NK-92 treated with Interleukin-12 subunit alpha and Interleukin-12 subunit beta, amount 100 ng/mL, for 24 hours (cell line): Measurements from ENCODE around the gene GALNTL6.

ENCODE experiments used
- DNase-seq: peaks from one replicate; lab custom pipeline; 2025; lab: John Stamatoyannopoulos, UW

GALNTL6 gene

DNA sequence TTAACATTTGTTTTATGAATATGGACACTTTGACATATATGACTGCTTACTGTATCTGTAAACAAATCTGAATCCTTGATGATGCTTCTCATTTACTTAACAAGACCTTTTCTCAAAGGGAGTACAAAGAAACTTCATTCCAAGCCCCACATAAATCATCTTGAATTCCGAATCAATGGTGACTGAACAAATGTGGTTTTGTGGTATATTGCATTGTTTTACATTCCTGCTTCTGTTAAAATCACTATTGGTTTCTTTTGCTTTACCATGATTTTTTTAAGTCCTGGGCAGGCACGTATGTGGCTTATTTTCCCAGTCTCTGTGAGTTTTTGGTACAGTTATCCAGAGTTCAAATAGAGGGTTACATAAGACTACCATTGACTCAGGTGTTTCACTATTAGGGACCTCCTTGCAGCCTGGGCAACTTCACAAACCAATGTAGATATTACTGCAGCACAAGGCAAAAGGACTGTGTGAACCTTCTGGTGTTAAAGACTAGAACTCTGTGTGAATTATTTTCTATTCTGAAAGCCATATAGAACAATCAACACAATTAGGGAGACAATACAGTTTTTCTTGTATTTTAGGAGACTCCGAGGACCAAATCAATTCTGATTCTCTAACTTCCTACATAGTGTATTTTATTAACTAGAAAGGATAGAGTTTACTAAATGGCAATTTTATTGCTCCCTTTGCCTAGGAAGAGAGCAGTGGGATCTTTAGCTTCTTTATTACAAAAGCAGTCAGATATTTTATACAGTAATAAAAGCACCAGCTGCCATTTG lies 196.4 kb downstream of the GALNTL6 start:
- DNase-seq: no peak

- no peak for DNase-seq
Measured at GRCh38 chr4:172011196-172011595, 198.0 kb downstream of the GALNTL6 start.

GRCh38 chr4:172018358-172018757 lies 205.2 kb downstream of the GALNTL6 start:
- DNase-seq: no peak

GRCh38 chr4:172035562-172035961 lies 222.4 kb downstream of the GALNTL6 start:
- DNase-seq: no peak

- no peak for DNase-seq
Measured at GRCh38 chr4:172040766-172041165, 227.6 kb downstream of the GALNTL6 start.

DNA sequence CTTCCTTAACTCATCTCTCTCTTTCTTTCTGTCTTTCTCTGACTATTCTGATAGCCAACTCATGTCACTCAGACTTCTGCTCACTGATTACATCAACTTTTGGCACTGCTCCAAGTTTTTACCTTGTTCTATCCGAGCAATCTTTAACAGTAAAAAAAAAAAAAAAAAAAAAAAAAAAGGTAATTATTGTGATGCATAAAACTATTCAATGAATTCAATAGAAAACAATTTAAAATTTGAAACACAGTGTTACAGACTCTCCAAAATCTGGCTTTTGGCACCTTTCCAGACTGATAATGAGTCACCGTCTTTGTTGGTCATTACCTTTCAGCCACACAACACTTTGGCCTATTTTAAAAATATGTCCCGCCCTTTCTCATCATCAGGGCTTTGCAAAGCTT lies 229.5 kb downstream of the GALNTL6 start:
- peak; percentile 7 for DNase-seq

DNA sequence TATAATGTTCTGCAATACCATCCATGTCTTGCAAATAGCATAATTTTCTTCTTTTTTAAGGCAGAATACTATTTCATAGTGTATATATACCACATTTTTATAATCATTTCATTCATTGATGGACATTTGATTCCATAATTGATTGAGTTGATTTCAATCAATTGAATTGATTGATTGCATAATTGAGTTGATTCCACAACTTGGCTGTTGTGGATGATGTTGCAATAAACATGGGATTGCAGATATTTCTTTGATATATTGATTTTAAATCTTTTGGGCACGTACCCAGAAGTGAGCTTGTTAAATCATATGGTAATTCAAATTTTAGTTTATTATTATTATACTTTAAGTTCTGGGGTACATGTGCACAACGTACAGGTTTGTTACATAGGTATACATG lies 232.8 kb downstream of the GALNTL6 start:
- no peak for DNase-seq

DNA sequence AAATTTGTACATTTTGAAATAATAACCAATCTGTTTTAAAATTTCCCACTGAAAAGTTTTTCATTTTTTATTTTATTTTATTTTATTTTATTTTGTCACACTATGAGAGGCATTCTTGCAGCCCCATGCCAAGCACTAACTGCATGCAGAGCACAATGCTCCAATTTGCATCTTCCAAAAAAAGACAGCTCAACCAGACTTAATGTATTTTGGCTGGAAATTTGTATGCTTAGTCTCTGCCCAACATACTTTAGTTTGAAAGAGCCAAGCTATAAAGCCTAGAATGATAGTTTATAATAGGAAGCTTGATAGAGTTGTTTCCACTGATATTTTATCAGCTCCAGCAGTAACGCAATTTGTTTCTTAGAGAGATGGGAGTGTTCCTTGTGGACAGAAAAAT lies 235.5 kb downstream of the GALNTL6 start:
- DNase-seq: no peak

GRCh38 chr4:172050911-172051310 lies 237.7 kb downstream of the GALNTL6 start:
- DNase-seq: no peak

DNA sequence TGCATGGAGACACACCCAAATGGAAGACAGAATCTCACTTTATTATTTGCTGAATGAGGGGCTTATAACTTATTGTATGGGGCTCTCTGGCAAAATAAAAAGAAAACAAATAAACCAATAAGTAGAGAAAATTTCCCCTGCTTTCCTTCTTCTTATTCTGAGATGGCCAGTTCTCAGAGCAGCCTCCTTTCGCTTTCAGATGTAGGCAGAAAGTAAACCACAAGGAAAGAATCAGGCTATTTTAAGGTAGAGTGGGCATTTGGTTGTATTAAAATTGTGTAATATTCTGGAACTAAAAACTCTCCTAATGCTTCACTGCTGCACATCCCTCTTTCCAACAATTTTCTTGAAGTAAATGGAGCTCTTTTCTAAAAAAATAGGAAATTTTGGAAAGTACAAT lies 241.8 kb downstream of the GALNTL6 start:
- DNase-seq: no peak

DNA sequence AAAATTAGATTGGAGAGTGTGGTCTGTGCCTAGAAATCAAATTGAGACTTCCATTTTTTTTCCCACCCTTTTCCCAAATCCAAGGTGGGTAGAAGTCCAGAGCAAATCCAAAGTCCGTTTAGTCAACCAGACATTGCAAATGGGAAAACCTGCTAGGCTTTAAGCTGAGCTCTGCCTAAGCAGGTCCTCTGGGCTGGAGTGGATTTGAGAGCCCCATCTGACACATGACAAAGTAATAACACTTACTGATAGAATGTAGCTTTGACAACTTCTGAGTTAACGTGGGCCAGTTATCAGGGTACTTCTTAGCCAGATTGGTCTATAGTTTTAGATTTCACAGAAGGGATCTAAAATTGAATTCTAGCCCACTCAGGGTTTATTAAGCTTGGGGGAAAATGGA lies 242.3 kb downstream of the GALNTL6 start:
- DNase-seq: peak; percentile 1

- DNase-seq: no peak
Measured at GRCh38 chr4:172061204-172061603, 248.0 kb downstream of the GALNTL6 start.

DNA sequence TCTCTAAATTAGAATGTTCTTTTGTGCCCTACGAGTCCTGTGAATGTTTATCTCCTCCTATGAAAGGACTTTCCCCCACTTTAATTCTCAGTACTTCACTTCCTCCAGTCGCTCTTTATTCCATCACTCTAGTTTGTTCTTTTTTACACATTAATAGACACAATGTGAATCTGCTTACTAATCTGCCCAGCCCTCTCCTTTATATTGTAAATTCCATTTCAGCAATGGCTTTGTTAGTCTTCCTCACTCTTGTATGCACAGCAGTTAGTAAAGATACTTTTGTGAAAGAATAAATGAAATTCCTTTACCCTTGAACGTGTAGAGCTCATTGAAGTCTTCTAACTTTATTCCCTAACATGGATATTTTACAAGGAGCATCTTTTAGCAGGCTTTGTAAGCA lies 255.3 kb downstream of the GALNTL6 start:
- DNase-seq: no peak

DNA sequence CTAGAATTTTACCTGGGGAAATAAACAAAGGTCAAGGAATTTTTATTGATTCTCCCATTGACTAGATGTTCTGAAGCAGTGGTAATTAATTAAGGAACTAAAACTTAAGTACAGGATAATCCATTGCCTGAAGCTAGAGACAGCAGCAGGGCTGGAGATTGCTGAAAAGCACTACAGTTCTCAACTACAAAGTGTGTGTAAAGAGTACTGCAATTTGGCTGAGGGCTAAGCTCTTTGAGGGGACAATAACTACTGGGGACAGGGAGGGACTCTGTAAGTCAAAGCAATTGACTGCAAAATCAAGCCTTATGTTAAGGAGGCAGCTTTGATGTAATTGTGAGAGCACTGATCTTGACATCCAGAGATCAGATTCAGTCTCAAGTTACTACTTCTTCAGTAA lies 260.4 kb downstream of the GALNTL6 start:
- no peak for DNase-seq

- DNase-seq: no peak
Measured at GRCh38 chr4:172083272-172083671, 270.1 kb downstream of the GALNTL6 start.

- no peak for DNase-seq
Measured at GRCh38 chr4:172088556-172088955, 275.4 kb downstream of the GALNTL6 start.

DNA sequence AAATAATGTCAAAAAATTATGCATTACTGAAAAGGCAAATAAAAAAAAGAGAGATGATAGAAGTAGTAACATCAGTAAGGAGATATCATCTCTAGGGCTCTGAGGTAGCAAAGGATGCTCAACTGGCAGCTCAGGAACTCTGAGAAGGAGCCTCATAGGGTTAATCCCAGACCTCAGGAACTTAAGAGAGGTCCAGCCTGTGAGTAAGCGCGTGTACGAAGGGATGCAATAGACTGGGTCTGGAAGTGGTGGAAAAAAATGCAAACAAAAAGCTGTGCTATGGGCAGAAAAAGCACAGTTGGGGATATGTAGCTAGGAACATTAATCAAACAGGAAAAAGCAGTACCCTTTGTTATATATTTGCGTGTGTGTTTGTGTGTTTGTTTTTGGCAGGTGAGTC lies 282.0 kb downstream of the GALNTL6 start:
- DNase-seq: no peak

GRCh38 chr4:172096786-172097185 lies 283.6 kb downstream of the GALNTL6 start:
- DNase-seq: no peak

DNA sequence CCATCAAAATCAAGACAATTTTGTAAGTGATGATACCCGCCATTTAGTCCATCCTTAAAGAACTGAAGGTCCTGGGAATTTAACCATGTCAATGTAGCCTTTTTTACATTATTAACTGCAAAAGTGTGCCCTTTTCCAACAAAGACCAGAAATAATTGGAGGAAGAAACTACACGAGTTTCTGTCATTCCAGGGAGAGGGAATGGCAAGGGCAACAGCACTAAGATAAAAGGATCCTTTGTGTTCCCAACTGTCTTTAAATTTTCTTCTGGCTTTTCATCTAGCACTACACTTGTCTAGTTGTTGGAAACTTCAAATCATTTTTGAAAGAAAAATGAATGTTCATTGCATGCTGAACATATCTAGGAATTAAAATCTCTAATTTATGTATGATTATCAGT lies 286.2 kb downstream of the GALNTL6 start:
- DNase-seq: no peak

- no peak for DNase-seq
Measured at GRCh38 chr4:172103456-172103855, 290.3 kb downstream of the GALNTL6 start.

GRCh38 chr4:172104539-172104938 lies 291.3 kb downstream of the GALNTL6 start:
- DNase-seq: no peak

- DNase-seq: no peak
Measured at GRCh38 chr4:172105918-172106317, 292.7 kb downstream of the GALNTL6 start.

DNA sequence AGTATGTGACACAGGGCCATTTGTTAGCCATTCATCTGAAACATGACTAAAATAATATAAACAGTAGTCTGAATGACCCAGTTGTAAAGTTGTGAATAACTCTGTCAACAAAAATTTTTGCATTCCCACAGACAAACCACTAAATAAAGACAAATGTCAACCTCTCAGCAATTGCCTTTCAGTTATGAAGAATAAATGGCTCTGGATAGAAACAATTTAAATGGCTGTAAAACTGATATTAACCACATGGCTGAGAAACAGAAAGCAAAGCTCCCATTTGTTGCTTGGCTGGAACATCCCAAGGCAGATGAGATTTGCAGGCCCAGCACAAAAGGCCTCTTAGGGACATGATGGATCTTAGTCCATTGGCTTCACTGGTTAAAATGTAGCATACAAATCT lies 296.3 kb downstream of the GALNTL6 start:
- DNase-seq: no peak

DNA sequence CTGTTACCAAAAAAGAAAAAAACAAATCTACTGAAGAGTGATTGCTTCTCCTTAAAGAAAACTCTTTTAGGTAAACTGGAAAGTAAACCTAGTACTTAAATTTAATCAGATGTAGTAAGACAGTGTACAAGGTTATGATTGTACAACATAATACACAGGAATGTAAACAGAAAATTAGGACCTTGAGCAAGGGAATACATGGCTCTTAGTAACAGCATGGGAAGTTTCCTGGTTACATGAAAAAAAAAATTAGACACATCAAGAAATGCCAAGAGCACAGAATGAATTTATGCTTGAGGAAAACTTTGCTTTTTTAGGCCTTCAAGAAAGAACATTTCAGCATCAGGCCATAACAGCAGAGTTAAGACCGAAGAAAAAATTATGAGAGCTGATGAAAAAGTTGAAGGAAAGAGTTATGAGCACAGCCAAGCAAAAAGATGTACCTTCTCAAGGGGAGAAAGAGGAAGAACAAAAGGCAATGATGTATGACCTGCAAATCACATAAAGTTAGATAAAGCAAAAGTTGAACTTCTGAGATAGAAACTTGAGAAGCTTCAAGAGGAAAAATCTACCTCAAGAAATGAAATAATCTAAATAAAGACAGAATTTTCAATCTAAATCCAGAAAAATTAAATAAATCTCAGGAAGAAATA lies 311.6 kb downstream of the GALNTL6 start:
- no peak for DNase-seq
